WTC11 (cell line): ENCODE data around the gene TSR3. TPM values are rescaled to one million over a fixed set of nuclear protein-coding genes. Genes with fewer than 3 reads are reported as not detected.

ENCODE experiments used
- ATAC-seq: fragments of 200-7000 bp; cut with Tn5 transposase; 2 replicates; pipeline ENCODE4 v1.10.0; 2021; ENCODE audit warnings: mild to moderate bottlenecking, moderate library complexity
- CTCF ChIA-PET: fragments of 300-600 bp; sonication (Branson Sonifier 250); formaldehyde crosslinking; loops from one replicate; lab custom pipeline; 2021; ENCODE audit warnings: antibody characterized with exemption; lab: Charles Lee
- POLR2A ChIA-PET: fragments of 350-600 bp; sonication (Branson Sonifier 250); formaldehyde crosslinking; loops from one replicate; lab custom pipeline; 2021; ENCODE audit warnings: antibody characterized with exemption; lab: Charles Lee
- DNase-seq: peaks from one replicate; pipeline ENCODE4 v3.0.0; 2021; ENCODE audit warnings: low spot score
- H3K27ac Mint-ChIP-seq: 2 replicates; pipeline ENCODE4 v1.8.0; 2021; ENCODE audit warnings: mixed read lengths
- H3K27me3 Mint-ChIP-seq: 2 replicates; pipeline ENCODE4 v1.8.0; 2021; ENCODE audit warnings: low read depth, mild to moderate bottlenecking, moderate library complexity, mixed read lengths
- H3K36me3 Mint-ChIP-seq: 2 replicates; pipeline ENCODE4 v1.8.0; 2021; ENCODE audit warnings: mixed read lengths
- H3K4me1 Mint-ChIP-seq: 2 replicates; pipeline ENCODE4 v1.8.0; 2022; ENCODE audit warnings: mixed read lengths
- H3K4me3 Mint-ChIP-seq: 2 replicates; pipeline ENCODE4 v1.8.0; 2021; ENCODE audit warnings: mild to moderate bottlenecking, moderate library complexity, mixed read lengths
- H3K9me3 Mint-ChIP-seq: 2 replicates; pipeline ENCODE4 v1.8.0; 2021; ENCODE audit warnings: mixed read lengths
- CBFB ChIP-seq: sonication (generic); formaldehyde crosslinking; IDR thresholded peaks from 2 replicates; pipeline ENCODE4 v1.8.1; 2022; ENCODE audit warnings: mild to moderate bottlenecking, low read depth, missing genetic modification reagents
- FOXP1 ChIP-seq: sonication (generic); formaldehyde crosslinking; IDR thresholded peaks from 2 replicates; pipeline ENCODE4 v1.8.0; 2022; ENCODE audit warnings: missing genetic modification reagents, mild to moderate bottlenecking, moderate library complexity, borderline replicate concordance
- HMGA2 ChIP-seq: fragments of 250-450 bp; sonication (Bioruptor Pico); IDR thresholded peaks from 2 replicates; pipeline ENCODE4 v1.4.0; 2021; ENCODE audit warnings: mild to moderate bottlenecking, moderate library complexity
- SP1 ChIP-seq: sonication (generic); formaldehyde crosslinking; conservative IDR thresholded peaks from 2 replicates; pipeline ENCODE4 v1.8.1; 2022; ENCODE audit warnings: missing genetic modification reagents
- TEAD4 ChIP-seq: sonication (generic); formaldehyde crosslinking; IDR thresholded peaks from 2 replicates; pipeline ENCODE4 v1.8.0; 2022; ENCODE audit warnings: mild to moderate bottlenecking, missing genetic modification reagents
- ZNF121 ChIP-seq: sonication (generic); formaldehyde crosslinking; IDR thresholded peaks from 2 replicates; pipeline ENCODE4 v1.8.0; 2023; ENCODE audit warnings: missing genetic modification reagents
- ZNF416 ChIP-seq: fragments of 250-450 bp; sonication (Bioruptor Pico); IDR thresholded peaks from 2 replicates; pipeline ENCODE4 v1.9.0; 2021; ENCODE audit warnings: mild to moderate bottlenecking, inconsistent platforms
- ZNF423 ChIP-seq: fragments of 250-450 bp; sonication (Bioruptor Pico); IDR thresholded peaks from 2 replicates; pipeline ENCODE4 v2.1.2; 2022; ENCODE audit warnings: mild to moderate bottlenecking, moderate library complexity
- total RNA-seq: library from RNA; stranded (reverse); gene quantifications from 3 replicates; pipeline ENCODE4 v1.2.3, GENCODE V29; 2021
- TF ChIP-seq, protein P1 (sequence below): sonication (generic); formaldehyde crosslinking; conservative IDR thresholded peaks from 2 replicates; pipeline ENCODE4 v1.8.1; 2022; ENCODE audit warnings: mild to moderate bottlenecking, missing genetic modification reagents
- TF ChIP-seq, protein P2 (sequence below): sonication (generic); formaldehyde crosslinking; IDR thresholded peaks from 2 replicates; pipeline ENCODE4 v1.8.0; 2023; ENCODE audit warnings: missing genetic modification reagents, mild to moderate bottlenecking, borderline replicate concordance
- TF ChIP-seq, protein P3 (sequence below): sonication (generic); formaldehyde crosslinking; conservative IDR thresholded peaks from 2 replicates; pipeline ENCODE4 v1.8.1; 2023; ENCODE audit warnings: mild to moderate bottlenecking, low read depth, missing genetic modification reagents, moderate library complexity
- TF ChIP-seq, protein P4 (sequence below): sonication (generic); formaldehyde crosslinking; IDR thresholded peaks from 2 replicates; pipeline ENCODE4 v1.8.1; 2023; ENCODE audit warnings: mild to moderate bottlenecking, missing genetic modification reagents, moderate library complexity
- TF ChIP-seq, protein P5 (sequence below): sonication (generic); formaldehyde crosslinking; IDR thresholded peaks from 2 replicates; pipeline ENCODE4 v1.8.0; 2022; ENCODE audit warnings: mild to moderate bottlenecking, missing genetic modification reagents

Gene TSR3
- total RNA-seq, 1 experiment from 2014 or later, result 66.3 TPM

DNA sequence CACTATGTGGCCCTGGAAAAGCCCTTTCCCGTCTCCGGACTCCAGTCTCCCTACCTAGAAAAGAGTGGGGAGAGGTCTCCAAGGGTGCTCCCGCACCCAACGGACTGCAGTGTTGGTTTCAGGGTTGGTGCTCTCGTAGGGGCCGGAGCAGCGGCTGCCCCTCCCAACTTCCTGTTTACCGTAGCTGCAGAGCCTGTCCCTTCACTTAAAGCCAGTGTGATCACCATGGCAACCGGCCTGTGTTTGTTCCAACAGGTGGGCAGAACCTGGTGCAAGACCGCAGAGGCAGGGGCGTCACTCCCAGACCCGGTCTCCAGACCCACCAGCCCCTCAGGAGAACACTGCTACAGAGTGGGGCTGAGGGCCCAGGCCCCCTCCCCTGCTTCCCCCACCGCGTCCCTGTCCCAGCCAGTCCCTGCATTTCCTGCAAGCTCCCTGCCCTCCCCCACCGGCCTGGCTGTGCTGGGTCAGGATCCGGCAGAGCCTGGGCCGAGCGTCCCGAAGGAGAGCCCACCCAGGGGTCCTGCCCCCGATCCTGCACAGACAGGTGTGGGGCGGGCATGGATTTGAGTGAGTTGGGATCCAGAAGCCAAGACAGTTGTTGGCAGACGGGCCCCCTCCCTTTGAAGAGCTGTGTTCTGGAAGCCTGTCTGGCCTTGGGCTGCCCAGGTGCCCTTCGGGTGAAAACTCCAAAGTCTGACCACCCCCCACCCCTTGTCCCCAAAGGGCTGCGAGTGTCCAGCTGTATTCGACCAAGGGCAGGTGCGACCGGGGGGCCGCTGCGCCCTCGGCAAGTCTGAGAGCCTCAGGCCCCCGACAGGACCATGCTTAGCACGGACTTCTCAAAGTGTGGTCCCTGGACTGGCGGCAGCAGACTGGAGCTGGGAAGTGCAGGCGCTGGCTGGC is 19.7 kb downstream of the TSR3 start (continued):
- TF ChIP-seq, protein P1, sequence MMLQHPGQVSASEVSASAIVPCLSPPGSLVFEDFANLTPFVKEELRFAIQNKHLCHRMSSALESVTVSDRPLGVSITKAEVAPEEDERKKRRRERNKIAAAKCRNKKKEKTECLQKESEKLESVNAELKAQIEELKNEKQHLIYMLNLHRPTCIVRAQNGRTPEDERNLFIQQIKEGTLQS (CRISPR knock-in tag), result 0 out of 2 replicates have a peak, but pooled peaks have one; percentile 11
- no peak for TF ChIP-seq CBFB (CRISPR knock-in tag)
- TF ChIP-seq SP1 (CRISPR knock-in tag), result peak; percentile 72
- no peak for TF ChIP-seq TEAD4 (CRISPR knock-in tag)
- TF ChIP-seq, protein P2, sequence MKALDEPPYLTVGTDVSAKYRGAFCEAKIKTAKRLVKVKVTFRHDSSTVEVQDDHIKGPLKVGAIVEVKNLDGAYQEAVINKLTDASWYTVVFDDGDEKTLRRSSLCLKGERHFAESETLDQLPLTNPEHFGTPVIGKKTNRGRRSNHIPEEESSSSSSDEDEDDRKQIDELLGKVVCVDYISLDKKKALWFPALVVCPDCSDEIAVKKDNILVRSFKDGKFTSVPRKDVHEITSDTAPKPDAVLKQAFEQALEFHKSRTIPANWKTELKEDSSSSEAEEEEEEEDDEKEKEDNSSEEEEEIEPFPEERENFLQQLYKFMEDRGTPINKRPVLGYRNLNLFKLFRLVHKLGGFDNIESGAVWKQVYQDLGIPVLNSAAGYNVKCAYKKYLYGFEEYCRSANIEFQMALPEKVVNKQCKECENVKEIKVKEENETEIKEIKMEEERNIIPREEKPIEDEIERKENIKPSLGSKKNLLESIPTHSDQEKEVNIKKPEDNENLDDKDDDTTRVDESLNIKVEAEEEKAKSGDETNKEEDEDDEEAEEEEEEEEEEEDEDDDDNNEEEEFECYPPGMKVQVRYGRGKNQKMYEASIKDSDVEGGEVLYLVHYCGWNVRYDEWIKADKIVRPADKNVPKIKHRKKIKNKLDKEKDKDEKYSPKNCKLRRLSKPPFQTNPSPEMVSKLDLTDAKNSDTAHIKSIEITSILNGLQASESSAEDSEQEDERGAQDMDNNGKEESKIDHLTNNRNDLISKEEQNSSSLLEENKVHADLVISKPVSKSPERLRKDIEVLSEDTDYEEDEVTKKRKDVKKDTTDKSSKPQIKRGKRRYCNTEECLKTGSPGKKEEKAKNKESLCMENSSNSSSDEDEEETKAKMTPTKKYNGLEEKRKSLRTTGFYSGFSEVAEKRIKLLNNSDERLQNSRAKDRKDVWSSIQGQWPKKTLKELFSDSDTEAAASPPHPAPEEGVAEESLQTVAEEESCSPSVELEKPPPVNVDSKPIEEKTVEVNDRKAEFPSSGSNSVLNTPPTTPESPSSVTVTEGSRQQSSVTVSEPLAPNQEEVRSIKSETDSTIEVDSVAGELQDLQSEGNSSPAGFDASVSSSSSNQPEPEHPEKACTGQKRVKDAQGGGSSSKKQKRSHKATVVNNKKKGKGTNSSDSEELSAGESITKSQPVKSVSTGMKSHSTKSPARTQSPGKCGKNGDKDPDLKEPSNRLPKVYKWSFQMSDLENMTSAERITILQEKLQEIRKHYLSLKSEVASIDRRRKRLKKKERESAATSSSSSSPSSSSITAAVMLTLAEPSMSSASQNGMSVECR (CRISPR knock-in tag), result peak; percentile 56; the same call in 1 of the 2 replicates
- TF ChIP-seq ZNF416 (CRISPR knock-in tag), result no peak
- no peak for TF ChIP-seq HMGA2 (CRISPR knock-in tag)
- TF ChIP-seq, protein P3, sequence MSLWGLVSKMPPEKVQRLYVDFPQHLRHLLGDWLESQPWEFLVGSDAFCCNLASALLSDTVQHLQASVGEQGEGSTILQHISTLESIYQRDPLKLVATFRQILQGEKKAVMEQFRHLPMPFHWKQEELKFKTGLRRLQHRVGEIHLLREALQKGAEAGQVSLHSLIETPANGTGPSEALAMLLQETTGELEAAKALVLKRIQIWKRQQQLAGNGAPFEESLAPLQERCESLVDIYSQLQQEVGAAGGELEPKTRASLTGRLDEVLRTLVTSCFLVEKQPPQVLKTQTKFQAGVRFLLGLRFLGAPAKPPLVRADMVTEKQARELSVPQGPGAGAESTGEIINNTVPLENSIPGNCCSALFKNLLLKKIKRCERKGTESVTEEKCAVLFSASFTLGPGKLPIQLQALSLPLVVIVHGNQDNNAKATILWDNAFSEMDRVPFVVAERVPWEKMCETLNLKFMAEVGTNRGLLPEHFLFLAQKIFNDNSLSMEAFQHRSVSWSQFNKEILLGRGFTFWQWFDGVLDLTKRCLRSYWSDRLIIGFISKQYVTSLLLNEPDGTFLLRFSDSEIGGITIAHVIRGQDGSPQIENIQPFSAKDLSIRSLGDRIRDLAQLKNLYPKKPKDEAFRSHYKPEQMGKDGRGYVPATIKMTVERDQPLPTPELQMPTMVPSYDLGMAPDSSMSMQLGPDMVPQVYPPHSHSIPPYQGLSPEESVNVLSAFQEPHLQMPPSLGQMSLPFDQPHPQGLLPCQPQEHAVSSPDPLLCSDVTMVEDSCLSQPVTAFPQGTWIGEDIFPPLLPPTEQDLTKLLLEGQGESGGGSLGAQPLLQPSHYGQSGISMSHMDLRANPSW, result no peak
- TF ChIP-seq ZNF121, result 0 out of 2 replicates have a peak, but pooled peaks have one; percentile 6
- TF ChIP-seq, protein P4, sequence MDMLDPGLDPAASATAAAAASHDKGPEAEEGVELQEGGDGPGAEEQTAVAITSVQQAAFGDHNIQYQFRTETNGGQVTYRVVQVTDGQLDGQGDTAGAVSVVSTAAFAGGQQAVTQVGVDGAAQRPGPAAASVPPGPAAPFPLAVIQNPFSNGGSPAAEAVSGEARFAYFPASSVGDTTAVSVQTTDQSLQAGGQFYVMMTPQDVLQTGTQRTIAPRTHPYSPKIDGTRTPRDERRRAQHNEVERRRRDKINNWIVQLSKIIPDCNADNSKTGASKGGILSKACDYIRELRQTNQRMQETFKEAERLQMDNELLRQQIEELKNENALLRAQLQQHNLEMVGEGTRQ, result no peak

DNA sequence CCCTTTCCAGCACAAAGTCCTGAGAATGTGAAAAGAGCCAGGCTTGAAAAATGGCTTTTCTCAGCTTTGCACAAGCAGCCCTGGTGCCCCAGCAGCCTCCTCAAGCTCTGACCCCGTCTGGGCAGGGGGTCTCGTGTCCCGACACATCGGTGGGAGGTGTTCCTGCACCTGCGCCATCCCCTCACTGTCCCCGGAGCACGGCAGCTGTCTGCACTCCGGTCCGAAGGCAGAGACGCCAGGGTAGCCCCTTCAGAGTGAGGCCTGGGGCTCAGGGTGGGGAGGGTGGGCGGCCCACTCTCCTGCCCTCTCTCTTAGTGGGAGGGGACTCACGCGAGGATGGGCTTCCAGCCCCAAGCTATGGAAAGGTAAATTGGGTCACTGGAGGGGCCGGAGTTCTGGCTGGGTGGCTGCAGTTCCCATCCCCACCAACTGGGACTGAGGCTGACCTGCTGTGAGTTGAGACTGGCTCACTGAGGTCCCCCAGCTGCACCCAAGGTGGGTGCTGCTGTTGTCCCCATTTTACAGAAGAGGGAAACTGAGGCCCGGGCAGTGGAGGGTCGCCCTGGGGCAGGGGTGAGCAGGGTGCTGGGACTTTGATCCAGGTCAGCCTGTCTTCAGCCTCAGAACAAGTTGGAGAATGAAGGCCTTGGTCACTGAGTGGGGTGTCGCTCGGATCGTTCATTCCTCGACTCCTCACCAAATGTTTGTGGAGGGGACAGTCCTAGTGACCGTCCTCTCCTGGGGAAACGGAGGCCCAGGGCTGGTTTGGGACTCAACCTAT is 20.6 kb downstream of the TSR3 start:
- Mint-ChIP-seq H3K4me3 (peak overlapping the region; percentile 76), H3K27ac (peak overlapping the region; percentile 72; the same call in 1 of the 2 replicates), H3K9me3 (no peaks in the 10 kb centered on the region), H3K27me3 (peaks cover 29% of the 10 kb centered on the region), H3K36me3 (no peaks in the 10 kb centered on the region), H3K4me1 (peaks cover 17% of the 10 kb centered on the region)
- ChIA-PET POLR2A (interaction anchor here (0.5 to 1.6 kb wide), 4 partner anchors 30 to 1137 kb away, joined by 4 to 11 read pairs (median 6); no protein-coding TSS in a partner anchor), CTCF (interaction anchor here (0.5 to 3.2 kb wide), 22 partner anchors 12 to 590 kb away, joined by 3 to 16 read pairs (median 5); partner anchors contain the start of genes CIAO3, MAPK8IP3 and UQCC4)
- ATAC-seq, result no peak
- TF ChIP-seq, protein P5, sequence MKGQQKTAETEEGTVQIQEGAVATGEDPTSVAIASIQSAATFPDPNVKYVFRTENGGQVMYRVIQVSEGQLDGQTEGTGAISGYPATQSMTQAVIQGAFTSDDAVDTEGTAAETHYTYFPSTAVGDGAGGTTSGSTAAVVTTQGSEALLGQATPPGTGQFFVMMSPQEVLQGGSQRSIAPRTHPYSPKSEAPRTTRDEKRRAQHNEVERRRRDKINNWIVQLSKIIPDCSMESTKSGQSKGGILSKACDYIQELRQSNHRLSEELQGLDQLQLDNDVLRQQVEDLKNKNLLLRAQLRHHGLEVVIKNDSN (CRISPR knock-in tag), result no peak
- no peak for TF ChIP-seq FOXP1 (CRISPR knock-in tag)
- 0 out of 2 replicates have a peak, but pooled peaks have one; percentile 24 for TF ChIP-seq ZNF423 (CRISPR knock-in tag)
- DNase-seq, result no peak
